Stomach smooth muscle (tissue), 2 donors: Measurements from ENCODE around the gene ANKRD49.

Experiments used
- H3K27ac ChIP-seq: one replicate; pipeline ENCODE4 v1.7.0; 2013; ENCODE audit warnings: mild to moderate bottlenecking, low read length, inconsistent platforms
- H3K27me3 ChIP-seq, 2 donors: one replicate each; pipeline ENCODE4 v1.7.0; 2013; ENCODE audit warnings: low read length in 2 of 2; ENCODE audit not compliant: insufficient read depth in 2 of 2, control insufficient read depth in 1 of 2
- H3K36me3 ChIP-seq, 2 donors: one replicate each; pipeline ENCODE4 v1.7.0; 2013; ENCODE audit warnings: low read length in 2 of 2; ENCODE audit not compliant: control insufficient read depth in 2 of 2, insufficient read depth in 2 of 2
- H3K4me1 ChIP-seq: one replicate; pipeline ENCODE4 v1.7.0; 2013; ENCODE audit warnings: low read length; ENCODE audit not compliant: control insufficient read depth, insufficient read depth
- H3K4me3 ChIP-seq, 2 donors: one replicate each; pipeline ENCODE4 v1.7.0; 2013; ENCODE audit warnings: low read length in 2 of 2
- H3K9ac ChIP-seq, 2 donors: one replicate each; pipeline ENCODE4 v1.7.0; 2013; ENCODE audit warnings: low read length in 2 of 2, mild to moderate bottlenecking in 1 of 2
- H3K9me3 ChIP-seq, 2 donors: one replicate each; pipeline ENCODE4 v1.7.0; 2013; ENCODE audit warnings: low read length in 2 of 2; ENCODE audit not compliant: control insufficient read depth in 2 of 2
- donor health status: healthy.
- donor health status: Pancreatic carcinoma.

Gene ANKRD49, protein sequence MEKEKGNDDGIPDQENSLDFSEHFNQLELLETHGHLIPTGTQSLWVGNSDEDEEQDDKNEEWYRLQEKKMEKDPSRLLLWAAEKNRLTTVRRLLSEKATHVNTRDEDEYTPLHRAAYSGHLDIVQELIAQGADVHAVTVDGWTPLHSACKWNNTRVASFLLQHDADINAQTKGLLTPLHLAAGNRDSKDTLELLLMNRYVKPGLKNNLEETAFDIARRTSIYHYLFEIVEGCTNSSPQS

DNA sequence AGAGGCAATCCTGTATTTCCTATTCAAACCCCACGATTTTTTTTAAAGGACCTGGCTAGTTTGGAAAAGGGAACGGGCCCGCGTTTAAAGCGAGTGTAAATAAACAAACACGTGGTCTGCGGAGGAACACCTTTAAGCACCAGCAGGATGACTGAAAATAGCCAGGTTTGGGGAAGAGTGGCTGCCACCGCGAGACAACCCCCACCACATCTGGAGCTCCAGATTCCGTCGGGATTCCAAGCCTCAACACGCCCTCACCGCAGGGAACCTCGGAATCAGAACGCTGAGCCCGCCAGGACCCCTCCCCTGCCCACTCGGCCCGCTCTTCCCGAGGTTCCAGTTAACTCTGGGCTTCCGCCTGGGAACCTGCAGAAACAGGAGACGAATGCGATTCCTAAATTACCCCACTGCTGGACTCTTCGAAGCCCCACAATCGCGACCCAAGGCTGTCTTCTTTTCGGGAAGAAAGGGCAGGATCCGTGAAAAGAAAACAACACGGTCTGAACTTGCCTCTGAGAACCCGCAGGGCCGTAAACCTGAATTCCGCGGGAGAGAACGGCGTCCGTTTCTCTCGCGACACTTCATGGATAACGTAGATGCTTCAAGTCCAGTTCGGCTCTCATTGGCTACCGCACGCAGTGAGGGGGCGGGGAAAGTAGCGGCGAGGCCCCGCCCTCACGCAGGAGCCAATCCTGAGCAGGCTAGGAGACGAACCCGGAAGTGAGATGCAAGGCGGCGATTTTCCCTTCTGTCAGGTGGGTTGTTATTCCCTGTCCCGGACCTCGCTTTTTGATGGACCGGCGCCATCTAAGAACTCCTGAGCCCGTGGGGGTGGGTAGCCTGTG is at the start of gene ANKRD49, which contains the start of gene MRE11:
ANKRD49 (plus strand) TSS at position 704 of the 845 bp plus-strand sequence. CDS start 2,710 bp downstream, outside the sequence.
MRE11 (minus strand) TSS at position 564 of the 845 bp plus-strand sequence. CDS start 1,043 bp downstream, outside the sequence.
- Histone ChIP-seq H3K9me3 (no peaks in the 10 kb centered on the region), H3K36me3 (peaks cover 14 to 20% of the 10 kb centered on the region in 2 donors), H3K27me3 (no peaks in the 10 kb centered on the region), H3K27ac (peak within 1 kb of the TSS; percentile 76), H3K9ac (peak within 1 kb of the TSS; percentile 94 to 98), H3K4me1 (no peaks in the 10 kb centered on the region), H3K4me3 (peak within 1 kb of the TSS; percentile 94 to 98)

DNA sequence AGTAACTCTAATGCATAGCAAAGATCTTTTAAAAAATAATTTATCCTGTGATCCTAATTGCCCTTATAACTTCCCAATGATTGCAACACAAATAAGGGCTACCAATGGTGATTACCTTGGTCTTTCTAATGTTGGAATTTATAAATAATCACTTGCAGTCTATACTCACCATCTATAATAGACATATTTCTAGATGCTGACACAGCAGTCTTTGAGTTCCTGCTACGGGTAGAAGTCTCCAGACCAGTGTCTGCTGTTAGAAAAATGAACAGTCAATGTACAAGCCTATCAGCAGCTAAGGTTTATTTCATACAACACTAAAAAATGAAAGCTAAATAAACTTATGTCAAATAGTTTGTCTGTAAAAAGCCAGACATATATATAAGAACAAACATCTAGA is 48.1 kb upstream of the ANKRD49 start:
- Histone ChIP-seq H3K27ac (no peak overlapping the region), H3K36me3 (peaks cover 4 to 6% of the 10 kb centered on the region in 2 donors), H3K9ac (no peak overlapping the region), H3K27me3 (no peaks in the 10 kb centered on the region), H3K9me3 (no peaks in the 10 kb centered on the region), H3K4me1 (no peaks in the 10 kb centered on the region), H3K4me3 (no peak overlapping the region)

DNA sequence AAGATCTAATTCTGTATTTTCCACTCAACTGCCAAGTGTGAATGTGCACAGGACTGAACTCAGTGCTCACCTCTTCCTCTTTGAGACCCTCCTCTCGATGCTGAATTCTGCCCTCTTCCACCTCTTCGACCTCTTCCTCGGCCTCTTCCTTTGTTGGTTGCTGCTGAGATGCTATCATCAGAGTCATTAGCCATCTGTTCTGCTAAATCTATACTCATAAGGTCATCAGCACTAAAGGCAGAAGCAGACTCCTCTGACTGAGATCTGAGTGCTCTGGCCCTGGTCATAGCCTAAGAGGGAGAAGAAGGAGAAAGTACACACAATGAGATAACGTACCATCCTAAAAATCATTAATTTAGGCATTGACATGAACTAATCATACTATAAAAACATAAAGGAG is 46.6 kb upstream of the ANKRD49 start:
- H3K4me1 ChIP-seq = no peaks in the 10 kb centered on the region
- H3K4me3 ChIP-seq = no peak overlapping the region
- H3K27me3 ChIP-seq = no peaks in the 10 kb centered on the region
- no peaks in the 10 kb centered on the region for H3K9me3 ChIP-seq
- peaks cover 2 to 4% of the 10 kb centered on the region in 2 donors for H3K36me3 ChIP-seq
- H3K9ac ChIP-seq = no peak overlapping the region
- H3K27ac ChIP-seq = no peak overlapping the region

DNA sequence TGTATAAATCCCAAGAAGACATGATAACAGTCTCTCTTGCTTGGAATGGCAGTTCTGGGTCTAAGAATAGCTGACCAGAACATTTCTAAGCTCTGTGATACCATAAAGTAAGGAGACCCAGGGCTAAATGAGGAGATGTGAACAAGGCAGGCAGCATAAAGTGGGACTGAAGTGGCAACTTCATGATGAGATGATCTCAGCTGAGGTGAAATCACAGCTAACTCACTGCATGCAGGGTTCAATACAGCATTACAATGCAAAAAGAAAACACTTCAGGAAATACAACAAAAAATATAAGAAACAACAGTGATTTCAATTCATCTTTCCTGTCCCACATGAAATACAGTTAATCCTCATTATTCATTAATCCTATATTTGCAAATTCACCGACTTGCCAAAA is 44.8 kb upstream of the ANKRD49 start:
- Histone ChIP-seq H3K27me3 (no peaks in the 10 kb centered on the region), H3K27ac (no peak overlapping the region), H3K9ac (no peak overlapping the region), H3K36me3 (peaks cover 2 to 4% of the 10 kb centered on the region in 2 donors), H3K4me1 (no peaks in the 10 kb centered on the region), H3K4me3 (no peak overlapping the region), H3K9me3 (no peaks in the 10 kb centered on the region)

DNA sequence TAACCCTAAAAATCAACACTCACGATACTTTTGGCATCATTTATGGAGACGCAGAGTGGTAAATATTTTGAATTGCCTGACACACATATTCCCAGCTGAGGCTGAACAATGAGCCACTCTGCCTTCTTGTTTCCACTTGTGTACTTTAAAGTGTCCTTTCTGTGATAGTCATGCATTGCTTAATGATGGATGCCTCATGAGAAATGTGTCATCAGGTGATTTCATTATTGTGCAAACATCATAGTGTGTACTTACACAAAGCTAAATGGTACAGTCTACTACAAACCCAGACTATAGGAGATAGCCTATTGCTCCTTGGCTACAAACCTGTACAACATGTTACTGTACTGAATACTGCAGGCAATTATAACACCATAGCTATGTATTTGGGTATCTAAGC is 44.3 kb upstream of the ANKRD49 start:
- peaks cover 2 to 4% of the 10 kb centered on the region in 2 donors for H3K36me3 ChIP-seq
- H3K27me3 ChIP-seq = no peaks in the 10 kb centered on the region
- H3K9me3 ChIP-seq = no peaks in the 10 kb centered on the region
- H3K4me3 ChIP-seq = no peak overlapping the region
- no peaks in the 10 kb centered on the region for H3K4me1 ChIP-seq
- H3K9ac ChIP-seq = no peak overlapping the region
- no peak overlapping the region for H3K27ac ChIP-seq

DNA sequence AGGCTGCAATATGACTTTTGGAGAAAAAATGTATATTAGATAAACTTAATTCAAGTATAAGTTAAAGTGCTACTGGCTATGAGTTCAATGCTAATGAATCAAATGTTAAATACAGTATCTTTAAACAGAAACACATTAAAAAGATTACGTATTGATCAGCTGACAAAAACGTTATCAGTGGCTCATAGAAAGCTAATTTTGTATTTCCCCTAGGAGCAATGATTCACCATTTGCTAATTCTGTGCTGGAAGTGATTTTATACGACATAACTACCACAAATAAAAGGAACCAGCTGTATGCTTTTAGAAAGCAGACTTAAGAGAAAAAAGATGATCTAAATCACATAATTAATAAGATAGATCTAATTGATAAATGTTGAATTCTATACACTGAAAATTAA is 43.7 kb upstream of the ANKRD49 start:
- Histone ChIP-seq H3K4me1 (no peaks in the 10 kb centered on the region), H3K9me3 (no peaks in the 10 kb centered on the region), H3K9ac (no peak overlapping the region), H3K4me3 (no peak overlapping the region), H3K36me3 (peaks cover 1 to 2% of the 10 kb centered on the region in 2 donors), H3K27me3 (no peaks in the 10 kb centered on the region), H3K27ac (no peak overlapping the region)

DNA sequence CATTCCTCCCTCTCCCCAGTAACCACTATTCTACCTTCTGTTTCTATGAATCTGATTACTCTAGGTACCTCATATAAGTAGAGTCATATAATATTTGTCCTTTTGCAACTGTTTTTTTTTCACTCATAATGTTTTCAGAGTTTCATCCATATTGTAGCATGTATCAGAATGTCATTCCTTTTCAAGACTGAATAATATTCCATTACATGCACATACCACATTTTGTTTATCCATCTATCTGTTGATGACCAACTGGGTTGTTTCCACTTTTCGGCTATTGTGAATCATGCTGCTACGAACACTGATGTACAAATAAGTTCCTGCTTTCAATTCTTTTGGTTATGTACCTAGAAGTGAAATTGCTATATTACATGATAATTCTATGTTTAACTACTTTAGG is 40.8 kb upstream of the ANKRD49 start:
- H3K27ac ChIP-seq = no peak overlapping the region
- H3K9ac ChIP-seq = no peak overlapping the region
- H3K4me3 ChIP-seq = no peak overlapping the region
- H3K4me1 ChIP-seq = no peaks in the 10 kb centered on the region
- H3K27me3 ChIP-seq = no peaks in the 10 kb centered on the region
- H3K36me3 ChIP-seq = peaks cover 0 to 6% of the 10 kb centered on the region in 2 donors
- H3K9me3 ChIP-seq = no peaks in the 10 kb centered on the region

DNA sequence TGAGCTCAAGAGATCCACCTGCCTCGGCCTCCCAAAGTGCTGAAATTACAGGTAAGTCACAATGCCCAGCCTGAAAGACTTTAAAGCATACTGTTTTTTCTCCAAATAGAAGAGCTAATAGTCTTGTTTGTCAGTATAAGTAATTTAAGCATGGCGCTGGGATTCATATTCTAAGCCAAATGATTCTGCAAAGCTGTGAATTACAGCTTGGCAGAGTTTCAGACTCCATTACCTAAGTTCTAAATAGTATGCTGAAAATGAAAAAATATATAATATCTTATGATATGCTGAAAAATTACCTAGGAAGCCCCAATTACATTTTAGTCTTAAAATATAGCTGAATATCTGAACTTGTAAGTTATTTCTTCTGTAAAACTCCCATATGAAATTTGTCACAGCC is 39.5 kb upstream of the ANKRD49 start:
- no peaks in the 10 kb centered on the region for H3K9me3 ChIP-seq
- H3K4me1 ChIP-seq = no peaks in the 10 kb centered on the region
- H3K27ac ChIP-seq = no peak overlapping the region
- H3K27me3 ChIP-seq = no peaks in the 10 kb centered on the region
- peaks cover 0 to 7% of the 10 kb centered on the region in 2 donors for H3K36me3 ChIP-seq
- no peak overlapping the region for H3K9ac ChIP-seq
- no peak overlapping the region for H3K4me3 ChIP-seq

DNA sequence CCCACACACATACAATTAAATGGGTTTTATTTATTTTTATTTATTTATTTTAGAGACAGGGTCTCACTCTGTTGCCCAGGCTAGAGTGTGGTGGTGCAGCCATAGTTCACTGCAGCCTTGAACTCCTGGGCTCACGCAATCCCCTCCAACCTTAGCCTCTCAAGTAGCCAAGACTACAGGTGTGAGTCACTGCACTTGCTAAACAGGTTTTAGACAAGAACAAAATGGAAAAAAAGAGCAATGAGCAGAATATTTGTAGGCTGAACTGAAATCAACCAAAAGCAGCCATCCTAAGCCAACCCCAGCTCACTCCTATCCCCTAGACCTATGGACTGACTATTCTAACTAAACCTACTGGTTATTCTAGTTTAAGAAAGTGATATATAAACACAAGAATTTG is 37.9 kb upstream of the ANKRD49 start:
- H3K27ac ChIP-seq = no peak overlapping the region
- no peaks in the 10 kb centered on the region for H3K4me1 ChIP-seq
- H3K36me3 ChIP-seq = peaks cover 4 to 12% of the 10 kb centered on the region in 2 donors
- H3K27me3 ChIP-seq = no peaks in the 10 kb centered on the region
- no peak overlapping the region for H3K9ac ChIP-seq
- no peaks in the 10 kb centered on the region for H3K9me3 ChIP-seq
- no peak overlapping the region for H3K4me3 ChIP-seq

DNA sequence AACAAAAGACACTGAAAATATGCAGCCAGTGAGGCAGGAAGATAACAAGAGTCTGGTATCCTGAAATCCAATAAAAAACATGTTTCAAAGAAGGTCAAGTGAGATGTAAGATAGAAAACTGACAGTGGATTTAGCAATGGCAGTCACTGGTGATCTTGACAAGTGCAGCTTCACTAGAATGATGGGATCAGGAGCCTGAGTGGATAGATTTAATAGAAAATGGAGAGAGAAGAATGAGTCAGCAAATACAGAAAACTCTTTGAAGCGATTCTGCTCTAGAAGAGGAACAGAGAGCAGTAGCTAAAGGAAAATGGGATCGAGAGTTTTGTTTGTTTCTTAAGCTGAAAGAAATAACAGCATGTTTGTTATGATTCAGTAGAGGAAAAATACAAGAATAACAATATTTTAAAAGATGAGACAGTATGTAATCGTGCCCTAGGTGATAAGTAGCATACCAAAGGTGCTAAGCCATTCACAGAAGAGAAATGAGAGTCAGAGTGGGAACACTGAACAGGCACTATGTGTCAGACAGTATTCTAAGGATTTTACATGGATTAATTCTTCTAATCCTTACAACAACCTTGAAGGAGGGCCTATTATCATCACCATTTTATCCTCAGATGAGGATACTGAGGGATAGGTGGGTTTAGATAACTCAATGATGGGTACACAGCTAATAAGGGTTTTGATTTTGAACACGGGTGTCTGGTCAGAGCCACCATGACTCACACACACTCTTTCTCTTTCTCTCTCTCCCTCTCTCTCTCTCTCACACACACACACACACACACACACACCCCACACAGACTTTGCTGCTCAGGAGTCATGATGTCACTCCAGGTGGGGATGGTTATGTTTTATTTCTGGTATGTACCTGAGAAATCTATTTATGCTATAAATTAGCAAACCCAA is 36.4 kb upstream of the ANKRD49 start:
- Histone ChIP-seq H3K27me3 (no peaks in the 10 kb centered on the region), H3K4me3 (no peak overlapping the region), H3K27ac (no peak overlapping the region), H3K4me1 (no peaks in the 10 kb centered on the region), H3K36me3 (peaks cover 8 to 15% of the 10 kb centered on the region in 2 donors), H3K9ac (no peak overlapping the region), H3K9me3 (no peaks in the 10 kb centered on the region)
